SK-N-SH (cell line): ENCODE measurements around the gene CILP.

Experiments used
- EP300 ChIP-seq, 2 experiments: IDR thresholded peaks; 2 replicates each; pipeline versions ENCODE4 v1.4.0 to v1.6.1; 2012; ENCODE audit warnings: borderline replicate concordance in 1 of 2, low read depth in 1 of 2, low read length in 1 of 2
- RAD21 ChIP-seq: IDR thresholded peaks from 2 replicates; pipeline ENCODE4 v1.6.1; 2012; ENCODE audit warnings: mild to moderate bottlenecking, low read length
- SIN3A ChIP-seq: IDR thresholded peaks from 2 replicates; pipeline ENCODE4 v1.6.1; 2012; ENCODE audit warnings: low read depth, mild to moderate bottlenecking, low read length, moderate library complexity, borderline replicate concordance
- TAF1 ChIP-seq: IDR thresholded peaks from 2 replicates; pipeline ENCODE4 v1.6.1; 2012; ENCODE audit warnings: low read depth, mild to moderate bottlenecking, low read length, moderate library complexity, borderline replicate concordance
- TEAD4 ChIP-seq: IDR thresholded peaks from 2 replicates; pipeline ENCODE4 v1.4.0; 2012; ENCODE audit warnings: mild to moderate bottlenecking, borderline replicate concordance; ENCODE audit not compliant: insufficient read depth
- TF ChIP-seq, protein P1 (sequence below): fragments of 200-600 bp; sonication (generic); IDR thresholded peaks from 2 replicates; pipeline ENCODE4 v1.6.1; 2017; ENCODE audit warnings: antibody characterized with exemption, mild to moderate bottlenecking, moderate library complexity
- TF ChIP-seq, protein P2 (sequence below): fragments of 150-350 bp; IDR thresholded peaks from 2 replicates; pipeline ENCODE4 v1.6.1; 2017; ENCODE audit warnings: antibody characterized with exemption, low read length, low read depth, borderline replicate concordance
- TF ChIP-seq, protein P3 (sequence below): IDR thresholded peaks from 2 replicates; pipeline ENCODE4 v1.4.0; 2012; ENCODE audit warnings: low read depth

DNA sequence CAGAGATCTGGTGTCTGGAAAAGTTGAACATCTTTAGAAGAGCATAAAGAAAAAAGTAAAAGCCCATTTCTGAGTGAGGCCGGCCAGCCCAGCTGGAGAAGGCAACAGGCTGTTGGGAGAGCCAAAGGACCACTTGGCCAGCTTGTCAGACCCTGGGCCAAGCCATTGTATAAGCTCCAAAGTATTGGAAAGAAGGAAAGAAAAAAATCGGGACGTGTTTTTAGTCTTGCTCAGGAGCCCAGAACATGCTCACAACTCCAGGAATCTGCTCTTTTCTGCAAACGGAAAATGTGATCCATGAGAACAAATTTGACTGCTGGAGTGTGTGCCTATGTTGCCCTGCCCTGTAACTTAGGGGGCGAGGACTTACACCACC lies 15.7 kb downstream of the CILP start:
- TF ChIP-seq, protein P1, sequence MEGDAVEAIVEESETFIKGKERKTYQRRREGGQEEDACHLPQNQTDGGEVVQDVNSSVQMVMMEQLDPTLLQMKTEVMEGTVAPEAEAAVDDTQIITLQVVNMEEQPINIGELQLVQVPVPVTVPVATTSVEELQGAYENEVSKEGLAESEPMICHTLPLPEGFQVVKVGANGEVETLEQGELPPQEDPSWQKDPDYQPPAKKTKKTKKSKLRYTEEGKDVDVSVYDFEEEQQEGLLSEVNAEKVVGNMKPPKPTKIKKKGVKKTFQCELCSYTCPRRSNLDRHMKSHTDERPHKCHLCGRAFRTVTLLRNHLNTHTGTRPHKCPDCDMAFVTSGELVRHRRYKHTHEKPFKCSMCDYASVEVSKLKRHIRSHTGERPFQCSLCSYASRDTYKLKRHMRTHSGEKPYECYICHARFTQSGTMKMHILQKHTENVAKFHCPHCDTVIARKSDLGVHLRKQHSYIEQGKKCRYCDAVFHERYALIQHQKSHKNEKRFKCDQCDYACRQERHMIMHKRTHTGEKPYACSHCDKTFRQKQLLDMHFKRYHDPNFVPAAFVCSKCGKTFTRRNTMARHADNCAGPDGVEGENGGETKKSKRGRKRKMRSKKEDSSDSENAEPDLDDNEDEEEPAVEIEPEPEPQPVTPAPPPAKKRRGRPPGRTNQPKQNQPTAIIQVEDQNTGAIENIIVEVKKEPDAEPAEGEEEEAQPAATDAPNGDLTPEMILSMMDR = no peak
- no peak for TF ChIP-seq EP300 (IDR thresholded peaks at IDR 0.05; ENCODE audit: borderline replicate concordance in 1 of 2, low read depth in 1 of 2, low read length in 1 of 2)
- TF ChIP-seq SIN3A = no peak
- TF ChIP-seq RAD21 = no peak
- TF ChIP-seq, protein P2, sequence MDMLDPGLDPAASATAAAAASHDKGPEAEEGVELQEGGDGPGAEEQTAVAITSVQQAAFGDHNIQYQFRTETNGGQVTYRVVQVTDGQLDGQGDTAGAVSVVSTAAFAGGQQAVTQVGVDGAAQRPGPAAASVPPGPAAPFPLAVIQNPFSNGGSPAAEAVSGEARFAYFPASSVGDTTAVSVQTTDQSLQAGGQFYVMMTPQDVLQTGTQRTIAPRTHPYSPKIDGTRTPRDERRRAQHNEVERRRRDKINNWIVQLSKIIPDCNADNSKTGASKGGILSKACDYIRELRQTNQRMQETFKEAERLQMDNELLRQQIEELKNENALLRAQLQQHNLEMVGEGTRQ = no peak
- TF ChIP-seq, protein P3, sequence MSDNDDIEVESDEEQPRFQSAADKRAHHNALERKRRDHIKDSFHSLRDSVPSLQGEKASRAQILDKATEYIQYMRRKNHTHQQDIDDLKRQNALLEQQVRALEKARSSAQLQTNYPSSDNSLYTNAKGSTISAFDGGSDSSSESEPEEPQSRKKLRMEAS = no peak
- TF ChIP-seq TAF1 = no peak
- no peak for TF ChIP-seq TEAD4
